GM03348 (cell line): ENCODE measurements around the gene PRKCE.
A peak's percentile ranks its signal among the peaks of the same experiment; 100 is the strongest.

Source experiments
- DNase-seq: peaks from one replicate; pipeline ENCODE4 v3.0.0; 2012; ENCODE audit warnings: low spot score

Gene PRKCE

DNA sequence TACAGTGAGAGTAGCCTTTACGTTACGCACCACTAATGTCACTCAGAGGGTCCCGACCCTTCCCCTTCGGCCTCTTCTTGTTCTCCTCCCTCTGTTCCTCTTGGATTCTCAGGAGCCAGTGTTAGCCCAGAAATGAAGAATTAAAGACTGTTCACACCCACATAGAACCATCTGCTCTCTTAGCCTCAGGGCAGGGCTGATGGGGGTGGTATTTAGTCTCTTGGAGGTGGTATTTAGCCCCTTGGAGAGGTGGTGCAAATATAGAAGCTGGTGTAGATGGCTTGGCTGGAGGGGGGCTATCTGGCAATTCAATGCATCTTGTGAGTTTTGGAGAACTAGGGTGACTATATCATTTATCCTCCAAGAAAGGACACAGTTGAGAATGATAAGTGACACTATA lies 286.5 kb downstream of the PRKCE start:
- no peak for DNase-seq

DNA sequence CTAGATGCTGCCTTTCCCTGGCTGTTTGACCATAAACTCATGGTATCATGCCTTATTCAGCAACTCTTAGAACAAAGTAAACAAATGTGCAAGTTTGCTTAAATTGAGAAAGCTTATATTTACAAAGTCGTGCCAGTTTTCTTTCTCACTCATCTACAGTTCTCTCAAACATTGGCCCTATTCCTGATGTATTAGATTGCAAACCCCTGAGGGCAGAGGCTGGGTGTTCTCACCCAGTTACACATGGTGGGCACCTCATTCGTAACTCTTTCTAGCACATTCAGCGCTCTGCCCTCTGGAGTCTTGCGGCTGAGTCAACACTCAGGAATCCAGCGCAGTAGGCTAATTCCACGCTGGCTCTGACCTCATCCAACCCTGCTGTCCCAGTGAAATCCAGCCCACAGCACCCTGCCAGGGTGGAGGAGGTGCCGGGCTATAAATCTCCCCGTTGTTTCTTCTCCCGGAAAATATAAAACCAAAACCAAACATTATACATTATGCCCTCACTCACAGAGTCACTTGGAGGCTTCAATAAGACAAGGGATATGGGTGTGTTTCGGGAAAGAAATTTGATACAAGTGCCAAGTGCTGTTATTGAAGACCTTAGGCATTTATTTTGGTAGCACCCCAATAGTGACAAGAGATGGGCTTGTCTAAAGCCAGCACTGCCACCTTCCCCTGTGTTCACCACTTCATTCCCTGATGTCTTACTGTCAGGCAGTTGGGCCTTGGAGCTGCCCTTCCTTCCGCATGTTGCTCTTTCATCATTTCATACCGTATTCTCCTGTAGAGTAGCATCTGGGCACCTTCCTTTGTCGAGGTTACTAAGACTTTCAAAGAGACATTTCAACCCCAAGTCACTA lies 287.4 kb downstream of the PRKCE start:
- peak; percentile 91 for DNase-seq

DNA sequence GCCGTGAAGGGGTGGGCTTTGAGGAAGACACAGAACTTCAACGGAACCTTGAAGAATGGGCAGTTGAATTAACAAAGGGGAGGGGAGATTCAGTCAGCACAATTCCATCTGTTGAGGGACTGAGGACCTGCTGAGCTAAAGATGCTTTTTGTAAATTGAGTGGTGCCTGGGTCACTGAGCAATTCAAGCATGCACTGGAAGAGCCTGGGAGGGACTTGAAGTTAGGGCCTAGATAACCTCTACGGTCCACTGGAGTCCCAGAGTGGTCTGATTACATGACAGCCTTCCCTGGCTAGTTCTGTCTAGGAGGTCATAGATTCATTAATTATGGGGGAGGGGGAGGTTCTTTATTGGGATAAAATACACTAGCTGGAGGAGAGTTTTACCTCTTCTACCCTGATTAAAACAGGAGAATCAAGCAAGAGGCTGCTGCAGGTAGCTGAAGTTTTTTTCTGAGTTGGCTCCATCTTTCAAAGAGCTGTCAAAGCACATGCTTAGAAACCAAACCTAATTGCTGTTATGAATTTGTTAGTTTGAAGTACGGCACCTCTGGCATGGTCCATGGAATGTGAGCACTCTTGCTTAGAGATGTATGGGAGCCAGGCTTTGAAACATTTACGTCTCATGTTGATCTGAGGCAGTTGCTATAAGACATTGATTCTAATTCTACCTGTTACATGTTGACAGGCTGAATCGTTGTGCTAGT lies 290.2 kb downstream of the PRKCE start:
- DNase-seq: no peak

DNA sequence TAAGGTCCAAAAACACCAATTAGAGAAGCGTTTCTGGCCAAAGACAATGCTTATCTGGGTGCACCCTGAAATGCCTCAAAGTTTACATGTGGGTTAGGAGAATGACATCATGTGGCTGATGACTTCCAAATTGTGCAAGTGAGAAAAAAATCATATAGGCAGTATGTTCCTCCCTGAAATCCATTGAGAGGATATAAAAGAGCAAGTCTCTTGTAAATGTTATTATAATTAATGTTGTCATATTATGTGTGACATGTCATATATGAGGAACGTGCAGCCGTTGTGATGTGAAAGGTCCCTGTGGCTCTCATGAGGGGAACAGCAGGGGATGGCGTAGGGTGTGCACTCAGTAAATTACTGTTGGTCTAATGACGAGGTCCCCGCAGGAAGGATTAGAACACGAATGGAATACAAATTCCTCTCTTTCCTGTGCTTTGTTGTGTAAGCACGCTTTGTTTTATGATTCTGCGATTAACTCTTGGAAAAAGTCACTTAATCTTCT lies 290.8 kb downstream of the PRKCE start:
- no peak for DNase-seq

DNA sequence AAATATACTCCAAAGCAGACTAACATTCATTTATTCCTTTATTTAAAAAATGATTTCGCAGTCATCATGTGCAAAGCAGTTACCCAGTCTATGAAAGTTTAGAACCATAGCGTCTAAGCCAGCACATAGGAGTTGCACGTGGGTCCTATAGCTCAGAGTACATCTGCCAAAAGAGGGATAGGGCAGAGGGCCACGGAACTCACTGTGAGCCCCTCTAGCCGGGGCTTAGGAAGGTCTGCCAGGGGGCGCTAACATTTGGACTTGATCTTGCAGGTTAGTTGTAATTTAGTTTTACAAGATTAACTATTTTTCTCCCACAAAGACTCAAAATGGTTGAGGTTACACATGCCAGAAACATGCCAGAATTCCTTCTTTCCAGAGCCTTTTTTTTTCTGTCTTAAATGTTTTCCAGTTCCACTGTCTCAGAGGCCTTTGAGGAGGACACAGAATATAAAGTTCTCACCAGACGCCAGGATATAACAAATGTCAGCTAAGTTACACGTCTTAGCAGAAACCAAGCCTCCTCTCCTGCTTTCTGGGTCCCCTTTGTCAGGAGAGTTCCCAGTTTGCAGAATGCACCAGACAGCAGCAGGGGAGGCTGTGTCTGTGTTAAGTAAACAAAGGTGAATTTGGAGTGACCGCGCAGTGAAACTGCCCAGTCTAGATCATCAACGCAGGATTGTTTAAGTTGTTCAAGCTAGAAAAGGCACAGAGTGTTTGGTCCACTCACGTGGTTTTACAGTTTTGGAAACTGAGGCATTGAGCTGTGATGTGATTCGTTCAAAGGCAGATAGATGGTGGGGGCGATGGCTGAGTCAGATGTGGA lies 292.0 kb downstream of the PRKCE start:
- DNase-seq: no peak

DNA sequence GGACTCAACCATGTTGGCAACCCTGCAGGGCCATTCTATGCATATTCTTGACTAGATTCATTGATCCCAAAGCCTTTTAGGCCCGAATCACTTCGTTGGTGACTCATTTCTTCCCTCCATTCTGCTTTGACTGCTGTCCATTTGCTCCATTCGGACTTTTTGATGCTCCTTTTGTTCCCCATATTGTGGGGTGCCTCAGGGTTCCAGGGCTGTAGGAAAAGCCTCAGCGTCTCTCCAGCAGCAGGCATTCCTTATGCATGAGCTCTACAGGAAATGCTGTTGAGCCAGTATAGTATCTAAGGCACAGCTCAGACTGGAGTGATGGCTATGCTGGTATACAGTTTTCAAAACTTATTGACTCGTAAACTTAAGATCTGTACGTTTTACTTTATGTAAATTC lies 292.6 kb downstream of the PRKCE start:
- DNase-seq: peak; percentile 61

DNA sequence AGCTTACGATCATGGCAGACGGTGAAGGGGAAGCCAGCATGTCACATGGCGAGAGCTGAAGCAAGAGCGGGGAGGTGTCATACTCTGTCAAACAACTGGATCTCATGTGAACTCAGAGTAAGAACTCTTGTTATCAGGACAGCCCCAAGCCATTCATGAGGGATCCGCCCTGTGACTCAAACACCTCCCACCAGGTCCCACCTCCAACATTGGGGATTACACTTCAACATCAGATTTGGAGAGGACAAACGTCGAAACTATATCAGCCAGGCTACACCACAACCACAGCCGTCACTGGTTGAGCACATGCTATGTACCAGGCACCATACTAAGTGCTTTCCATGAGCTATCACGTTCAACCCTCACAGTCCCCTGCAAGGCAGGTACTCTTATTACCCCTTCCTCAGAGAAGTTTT lies 293.8 kb downstream of the PRKCE start:
- no peak for DNase-seq

DNA sequence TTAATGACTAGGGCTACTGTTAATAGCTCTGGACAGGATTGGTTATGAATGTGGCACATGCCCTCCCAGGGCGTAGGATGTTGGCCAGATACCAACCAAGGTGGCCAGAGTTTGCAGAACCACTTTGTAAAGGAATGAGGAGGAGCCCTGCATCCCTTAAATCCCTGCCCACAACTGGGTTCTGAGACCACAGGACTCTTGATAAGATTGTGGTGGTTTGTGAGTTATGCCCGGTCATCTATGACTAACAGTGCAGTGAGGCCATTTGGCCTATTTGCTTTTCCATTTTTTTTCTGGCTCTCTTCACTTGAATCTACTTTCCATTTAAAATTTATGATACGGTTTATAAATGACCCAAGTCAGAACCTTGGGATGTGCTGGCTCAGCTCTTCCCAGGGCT lies 294.5 kb downstream of the PRKCE start:
- peak; percentile 70 for DNase-seq

DNA sequence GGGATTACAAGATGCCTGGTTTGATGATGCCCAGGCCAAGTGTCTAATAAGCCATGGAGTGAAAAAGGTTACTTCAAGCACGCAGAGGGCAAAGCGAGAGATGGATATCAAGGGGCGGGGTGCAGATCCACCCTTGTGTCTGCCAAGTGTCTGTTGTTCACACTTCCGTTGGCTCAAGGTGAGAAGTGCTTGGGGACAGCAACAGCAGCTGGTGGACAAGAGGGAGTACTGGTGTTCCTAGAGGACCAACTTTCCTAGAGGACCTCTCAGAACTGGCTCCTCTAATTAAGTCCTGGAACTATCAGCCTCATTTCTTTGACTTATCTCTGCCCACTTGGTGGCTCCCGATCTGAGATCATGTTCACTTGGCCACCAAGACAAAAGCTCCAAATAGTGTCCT lies 299.1 kb downstream of the PRKCE start:
- DNase-seq: no peak

DNA sequence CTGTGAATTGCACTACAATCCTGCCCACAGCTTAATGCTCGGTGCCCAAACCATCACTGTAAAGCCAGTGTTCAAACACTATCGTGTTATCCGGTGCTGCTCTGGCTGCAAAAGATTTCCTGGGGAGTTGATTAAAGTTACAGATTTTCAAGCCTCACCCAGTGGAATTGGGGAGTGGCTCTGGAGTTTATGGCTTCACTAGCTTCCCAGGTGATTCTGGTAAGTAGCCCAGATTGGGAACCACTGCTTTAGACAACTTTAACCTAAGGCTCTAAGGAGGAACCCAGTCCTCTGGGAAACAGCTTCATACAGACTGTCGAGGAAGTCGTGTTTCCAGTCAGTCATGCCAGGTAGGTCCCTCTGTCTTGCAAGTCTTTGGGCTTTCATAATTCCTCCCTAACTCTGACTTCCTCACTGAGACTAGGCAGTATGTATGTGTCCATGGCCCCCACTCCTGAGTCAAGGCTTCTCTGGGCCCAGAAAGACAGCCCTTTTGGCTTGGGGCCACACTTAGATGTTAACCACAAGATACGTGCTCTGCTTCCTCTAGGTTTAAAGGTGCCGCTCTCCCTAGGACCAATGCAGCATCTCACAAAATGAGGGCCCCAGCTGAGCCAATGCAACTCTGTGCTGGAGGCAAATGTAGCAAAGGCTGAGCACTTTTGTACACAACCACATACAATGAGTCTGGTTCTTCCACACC lies 299.7 kb downstream of the PRKCE start:
- no peak for DNase-seq

DNA sequence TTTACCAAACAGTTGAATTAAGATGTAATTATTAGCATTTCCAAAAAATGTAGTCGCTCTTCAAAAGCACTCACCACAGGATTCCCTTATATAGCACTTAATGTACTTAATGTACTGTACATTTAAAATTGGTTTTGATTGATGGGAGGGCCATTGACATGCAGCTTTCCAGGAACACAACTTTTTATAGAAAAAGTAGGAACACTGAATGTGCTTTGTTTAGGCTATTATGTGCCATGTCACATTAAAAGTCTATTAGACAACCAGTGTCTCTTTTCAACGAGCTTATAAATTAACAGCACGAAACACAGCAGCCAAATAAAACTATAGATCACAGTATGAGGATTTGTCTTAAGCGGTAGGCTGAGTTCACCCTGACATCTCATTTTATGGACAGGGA lies 301.1 kb downstream of the PRKCE start:
- DNase-seq: no peak

DNA sequence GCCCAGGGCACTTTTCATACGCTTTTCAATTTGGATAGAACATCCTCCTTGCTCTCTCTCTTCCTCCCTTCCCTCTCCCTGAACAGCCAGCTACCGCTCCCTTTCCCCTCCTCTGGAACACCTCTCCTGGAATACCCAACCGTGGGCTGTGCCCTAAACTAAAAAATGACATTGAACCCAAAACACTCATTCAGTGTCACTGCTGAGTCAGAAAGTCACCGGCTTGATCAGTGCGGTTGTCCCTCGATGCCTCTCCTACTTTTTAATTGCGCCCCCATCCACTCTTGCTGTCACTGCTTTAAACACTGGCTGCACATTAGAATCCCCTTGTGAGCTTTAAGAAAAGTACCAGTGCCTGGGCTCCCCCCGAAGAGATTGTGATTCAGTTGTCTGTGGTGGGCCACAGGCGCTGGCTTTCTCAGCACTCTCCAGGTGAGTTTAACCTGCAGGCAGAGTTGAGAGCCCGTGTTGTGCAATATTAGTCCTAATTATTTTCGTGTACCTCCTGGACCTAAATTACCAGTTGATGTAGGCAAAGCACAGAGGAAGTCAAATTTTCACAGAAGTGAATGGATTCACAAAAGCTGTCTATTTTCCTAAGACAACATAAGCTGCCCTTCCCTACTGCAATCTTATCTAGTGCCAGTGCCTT lies 302.0 kb downstream of the PRKCE start:
- no peak for DNase-seq

DNA sequence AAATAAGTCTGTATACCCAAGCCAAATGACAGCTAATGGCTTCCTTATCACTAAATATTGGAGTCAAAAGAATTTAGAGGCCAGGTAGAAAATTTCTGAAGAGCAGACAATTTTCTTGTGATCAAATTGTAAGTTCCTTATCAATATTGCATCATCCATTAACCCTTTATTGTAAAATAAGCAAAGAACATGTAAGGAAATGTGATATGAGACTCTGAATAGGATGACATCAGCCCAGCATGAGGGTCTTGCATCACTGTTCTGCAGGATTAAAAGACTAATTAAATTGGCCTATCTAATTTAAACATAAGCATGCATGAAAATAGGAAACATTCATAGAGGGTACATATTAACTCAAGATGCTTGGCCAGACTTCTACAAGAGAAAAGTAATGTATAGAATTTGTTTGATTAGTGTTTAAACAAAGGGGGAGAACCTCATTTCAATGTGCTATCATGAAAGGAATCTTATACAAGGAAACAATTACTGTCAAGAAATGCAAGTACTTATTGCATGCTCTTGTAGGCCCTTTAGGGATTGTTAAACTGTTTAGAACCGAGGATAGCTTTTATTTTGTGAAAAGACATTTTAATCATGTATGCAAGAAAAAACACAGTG lies 302.9 kb downstream of the PRKCE start:
- DNase-seq: no peak

DNA sequence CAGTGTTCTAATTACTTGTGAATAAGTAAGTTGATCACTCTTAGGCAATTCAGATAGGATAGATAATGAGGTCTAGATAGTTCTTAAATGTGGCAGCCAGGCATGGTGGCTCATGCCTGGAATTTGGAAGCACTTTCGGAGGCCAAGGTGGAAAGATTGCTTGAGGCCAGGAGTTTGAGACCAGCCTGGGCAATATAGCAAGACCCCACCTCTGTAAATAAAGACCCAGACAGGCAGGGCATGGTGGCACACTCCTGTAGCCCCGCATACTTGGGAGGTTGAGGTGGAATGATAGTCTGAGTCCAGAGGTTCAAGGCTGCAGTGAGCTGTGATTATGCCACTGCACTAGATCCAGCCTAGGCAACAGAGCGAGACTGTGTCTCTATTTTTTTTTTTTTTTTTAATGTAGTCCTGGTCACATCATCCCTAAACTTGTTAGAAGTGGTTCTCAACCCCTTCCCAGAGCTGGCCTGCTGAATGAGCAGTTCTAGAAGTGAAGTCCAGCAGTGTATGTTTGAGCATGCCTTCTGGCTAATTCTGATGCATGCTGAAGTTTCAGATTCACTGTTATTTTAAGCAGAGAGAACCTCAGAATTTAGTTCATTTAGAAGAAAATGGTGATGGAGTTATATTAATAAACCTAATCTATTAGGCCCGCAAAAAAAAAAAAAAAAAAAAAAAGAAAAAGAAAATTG lies 306.2 kb downstream of the PRKCE start:
- DNase-seq: no peak

DNA sequence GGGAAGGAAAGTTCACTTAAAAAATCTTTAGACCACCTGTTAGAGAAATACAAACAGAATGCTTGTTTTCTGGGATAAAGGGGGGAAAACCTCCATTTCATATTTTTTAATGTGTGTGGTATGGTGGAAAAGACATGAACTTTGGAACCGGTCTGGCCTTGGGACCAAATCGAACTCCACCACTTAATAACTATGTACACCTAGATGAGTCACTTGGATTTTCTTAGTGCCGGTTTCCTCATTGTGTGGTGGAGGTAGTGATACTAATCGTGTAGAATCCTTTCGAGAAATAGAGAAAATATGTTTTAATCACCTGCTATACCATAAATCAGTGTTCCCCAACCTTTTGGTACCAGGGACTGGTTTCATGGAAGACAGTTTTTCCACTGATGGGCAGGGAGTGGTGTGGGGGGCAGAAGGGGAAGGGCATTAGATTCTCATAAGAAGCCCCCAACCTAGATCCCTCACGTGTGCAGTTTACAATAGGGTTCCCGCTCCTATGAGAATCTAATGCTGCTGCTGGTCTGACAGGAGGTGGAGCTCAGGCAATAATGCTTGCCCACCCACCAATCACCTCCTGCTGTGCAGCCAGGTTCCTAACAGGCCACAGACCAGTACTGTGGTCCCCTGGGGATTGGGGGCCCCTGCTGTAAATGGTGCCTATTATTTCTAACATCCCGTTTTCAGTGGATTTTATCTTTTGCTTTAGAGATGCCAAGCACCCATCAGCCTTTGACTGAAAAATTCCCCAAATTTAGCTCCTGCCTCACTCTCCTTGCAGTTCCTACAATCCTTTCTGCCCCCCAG lies 308.8 kb downstream of the PRKCE start:
- DNase-seq: no peak

DNA sequence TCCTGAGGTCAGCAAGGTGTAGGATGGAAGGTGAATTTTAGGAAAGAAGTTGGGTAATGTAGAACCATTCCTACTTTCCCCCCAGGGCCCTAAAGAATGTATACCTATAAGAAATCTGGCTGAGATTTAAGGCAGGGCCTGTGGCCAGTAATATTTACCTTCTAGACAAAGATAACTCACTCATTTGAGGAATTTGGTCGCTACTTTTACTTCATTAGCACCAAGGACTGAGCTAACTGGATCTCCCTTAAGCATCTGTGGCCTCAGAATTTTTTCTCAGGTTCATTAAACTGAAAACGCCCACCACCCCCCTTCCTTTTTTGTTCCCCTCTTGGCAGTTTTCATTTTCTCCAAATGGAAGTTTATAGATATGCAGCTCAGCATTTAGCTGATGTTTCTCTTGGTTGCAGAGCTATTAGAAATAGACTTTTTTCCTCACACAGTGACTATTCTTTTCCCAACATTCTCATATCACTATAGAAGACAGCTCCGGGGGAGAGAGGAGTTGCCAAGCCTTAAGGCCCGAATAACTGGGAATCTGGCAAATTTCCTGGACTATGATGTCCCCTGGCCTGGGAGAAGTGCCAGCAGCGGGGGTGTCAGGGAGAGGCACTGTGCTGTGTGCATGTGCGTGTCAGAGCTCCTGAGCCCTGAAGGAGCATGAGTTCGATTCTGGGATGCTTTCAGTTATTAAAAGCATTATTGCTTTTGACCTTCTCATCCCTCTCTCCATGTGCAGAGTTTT lies 310.9 kb downstream of the PRKCE start:
- peak; percentile 68 for DNase-seq

DNA sequence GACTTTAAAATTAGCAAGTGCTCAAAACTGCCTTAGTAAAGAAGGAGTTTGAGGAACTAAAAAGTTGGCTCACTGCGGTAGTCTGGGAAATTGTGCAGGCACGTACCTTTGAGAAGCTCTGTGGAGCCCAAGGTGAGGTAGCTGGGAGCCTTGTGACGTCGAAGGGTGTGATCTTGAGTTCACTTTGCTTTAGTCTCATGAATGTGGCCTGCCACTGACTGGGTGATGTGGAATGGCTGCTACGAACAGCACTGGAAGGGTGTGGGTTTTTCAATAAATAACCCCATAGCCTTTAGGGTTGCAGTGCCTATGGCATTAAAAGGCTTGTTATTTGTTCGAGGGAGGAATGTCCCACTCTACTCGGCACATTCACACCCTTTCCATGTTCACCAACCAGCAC lies 312.3 kb downstream of the PRKCE start:
- DNase-seq: no peak

DNA sequence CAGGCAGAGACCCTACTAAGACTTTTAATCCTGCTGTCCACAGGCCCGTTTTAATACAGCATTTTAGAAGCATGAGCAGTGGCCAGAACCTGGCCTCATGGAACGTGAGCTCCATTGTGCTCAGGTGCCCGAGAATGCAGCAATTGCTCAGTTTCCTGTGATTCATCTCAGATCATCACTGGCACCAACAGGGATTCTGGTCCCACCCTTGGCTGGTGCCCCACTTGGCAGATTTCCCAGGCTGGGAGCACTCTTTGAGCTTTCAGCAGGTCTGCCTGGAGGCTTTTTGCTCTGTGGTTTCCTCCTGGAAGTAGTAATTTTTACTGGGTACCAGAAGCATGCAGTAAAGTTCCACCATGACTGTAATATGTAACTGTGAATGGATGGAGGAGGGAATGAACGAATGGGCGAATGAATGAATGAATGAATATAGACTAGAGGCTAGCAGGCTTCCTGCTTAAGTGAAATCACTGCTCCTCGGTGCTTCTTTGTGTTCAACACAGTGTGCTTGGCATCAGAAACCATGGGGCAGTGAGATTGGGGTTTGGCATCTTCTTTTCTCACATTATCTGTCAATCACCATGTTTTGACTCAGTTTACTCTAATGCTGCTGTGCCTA lies 312.9 kb downstream of the PRKCE start:
- peak; percentile 81 for DNase-seq
